Measurements from ENCODE around the gene FAM163B. TPM values are rescaled to one million over a fixed set of nuclear protein-coding genes. Genes with fewer than 3 reads are reported as not detected.

The FAM163B gene
- total and polyA plus RNA-seq, 2 of the 8 experiments (the other 6 are each of a cell fraction or from before 2014, with no cell fraction given) = 0.63 to 1.0 TPM

DNA sequence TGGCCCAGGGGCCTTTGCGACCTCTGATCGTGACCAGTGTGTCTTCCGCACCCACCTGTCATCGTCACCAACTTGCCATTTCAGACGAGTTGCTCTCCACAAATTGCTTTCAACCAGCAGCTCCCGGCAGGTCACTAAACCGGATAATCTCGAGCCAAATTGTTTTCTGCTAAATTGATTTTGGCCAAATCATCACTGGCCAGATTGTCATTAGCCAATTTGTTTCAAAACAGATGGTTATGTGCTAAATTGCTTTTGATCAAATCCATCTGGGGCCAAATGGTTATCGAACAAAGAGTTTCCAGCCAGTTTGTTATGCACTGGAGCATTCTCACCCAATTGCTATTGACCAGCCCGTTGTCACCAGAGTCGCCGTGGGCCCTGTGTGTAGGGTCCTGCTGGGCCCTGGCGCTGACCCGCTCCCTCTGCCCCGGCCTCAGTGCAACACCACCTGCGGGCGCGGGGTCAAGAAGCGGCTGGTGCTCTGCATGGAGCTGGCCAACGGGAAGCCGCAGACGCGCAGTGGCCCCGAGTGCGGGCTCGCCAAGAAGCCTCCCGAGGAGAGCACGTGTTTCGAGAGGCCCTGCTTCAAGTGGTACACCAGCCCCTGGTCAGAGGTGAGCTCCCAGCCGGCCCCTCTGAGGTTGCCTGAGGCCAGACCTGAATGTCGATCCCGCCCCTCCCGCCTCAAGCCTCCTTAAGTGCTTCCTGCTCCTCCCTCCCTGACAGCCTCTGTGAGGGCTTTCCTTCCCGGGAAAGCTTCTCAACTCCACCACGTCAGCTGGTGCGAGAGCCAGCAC, 39.1 kb downstream of the FAM163B start:
- no peak overlapping the region for H2BK120ac ChIP-seq (replicated peaks; ENCODE audit: low read depth, low read length)
- no peak overlapping the region for H2BK5ac ChIP-seq (ENCODE audit: low read depth, low read length)
- H2AFZ ChIP-seq (ENCODE audit: low read length) = no peak overlapping the region
- H3K18ac ChIP-seq (ENCODE audit: extremely low read depth, low read length) = no peak overlapping the region
- no peaks in the 10 kb centered on the region for H3K27me3 ChIP-seq (replicated peaks in 1 of 4; ENCODE audit: control insufficient read depth in 3 of 4, extremely low read depth in 1 of 4, insufficient read depth in 3 of 4, low read length in 3 of 4)
- no peak overlapping the region for H4K8ac ChIP-seq (ENCODE audit: extremely low read depth, insufficient read depth, low read length)
- H3K9me3 ChIP-seq (ENCODE audit: insufficient read depth in 2 of 2, low read depth in 1 of 2, low read length in 1 of 2) = no peaks in the 10 kb centered on the region
- peaks cover 0 to 2% (median 0%) of the 10 kb centered on the region in 4 experiments; a peak in 1 of 7 replicates for H3K4me1 ChIP-seq (replicated peaks in 1 of 4; ENCODE audit: control insufficient read depth in 3 of 4, insufficient read depth in 4 of 4, low read length in 3 of 4)
- no peak overlapping the region for H3K9ac ChIP-seq (replicated peaks in 1 of 4; ENCODE audit: extremely low read depth in 1 of 4, low read depth in 3 of 4, low read length in 3 of 4)
- no peak overlapping the region for H2BK15ac ChIP-seq (ENCODE audit: low read length)
- H3K23me2 ChIP-seq (ENCODE audit: low read depth, low read length) = no peaks in the 10 kb centered on the region
- H3K36me3 ChIP-seq (ENCODE audit: control insufficient read depth in 2 of 4, insufficient read depth in 4 of 4, low read length in 3 of 4) = no peaks in the 10 kb centered on the region
- FAIRE-seq (no peak), DNase-seq (ENCODE audit: low read depth in 1 of 2, low spot score in 2 of 2) (no peak)
- H3K4ac ChIP-seq (replicated peaks; ENCODE audit: insufficient read length, low read depth, low read length) = no peak overlapping the region
- no peak overlapping the region; the same call in 1 of the 2 replicates for H3K27ac ChIP-seq (ENCODE audit: low read depth, low read length)
- ChIA-PET CTCF (ENCODE audit: partially characterized antibody) (interaction anchor here (1.2 to 1.8 kb wide), 3 partner anchors 10 to 15 kb away, joined by 3 to 4 read pairs (median 3); no protein-coding TSS in a partner anchor), POLR2A (ENCODE audit: partially characterized antibody) (interaction anchor here (1.1 kb wide), 2 partner anchors 17 to 19 kb away, joined by 3 read pairs; no protein-coding TSS in a partner anchor)
- H3K79me1 ChIP-seq (ENCODE audit: low read depth, low read length) = no peaks in the 10 kb centered on the region
- no peak overlapping the region for H3K56ac ChIP-seq (replicated peaks; ENCODE audit: insufficient read length, low read depth, low read length)
- WGBS, 2 experiments (ENCODE audit: extremely low coverage in 1 of 2, insufficient coverage in 1 of 2, insufficient read length in 1 of 2, insufficient replicate concordance in 2 of 2, low coverage in 1 of 2, low lambda C conversion rate in 2 of 2, missing lambda C conversion rate in 1 of 2) = 91% methylated on average over 31 of the region's 36 CpGs; no CpG with 5 or more reads in 1 of the 2 experiments
- no peak overlapping the region for H3K4me3 ChIP-seq (ENCODE audit: extremely low read depth in 1 of 4, insufficient read depth in 2 of 4, low read depth in 3 of 4, low read length in 4 of 4)
- H2BK20ac ChIP-seq (ENCODE audit: low read length) = no peak overlapping the region
- no peak overlapping the region for H3K14ac ChIP-seq (ENCODE audit: insufficient read length)
- H3K4me2 ChIP-seq (ENCODE audit: insufficient read depth in 1 of 2, low read depth in 2 of 2, low read length in 2 of 2) = no peak overlapping the region
- H3K79me2 ChIP-seq (ENCODE audit: control insufficient read depth in 1 of 2, insufficient read depth in 2 of 2, low read length in 2 of 2) = no peaks in the 10 kb centered on the region
- H4K5ac ChIP-seq (ENCODE audit: insufficient read length, low read depth, low read length) = no peak overlapping the region
- TF ChIP-seq JUND (IDR thresholded peaks at IDR 0.05; ENCODE audit: low read length) = no peak
- no peak for TF ChIP-seq CHD2 (IDR thresholded peaks at IDR 0.05; ENCODE audit: low read length)
- no peak for TF ChIP-seq NANOG (IDR thresholded peaks at IDR 0.05; ENCODE audit: insufficient read depth, low read depth, low read length, poor library complexity, severe bottlenecking)
- no peak for TF ChIP-seq GABPA (IDR thresholded peaks at IDR 0.05; ENCODE audit: borderline replicate concordance, insufficient read depth, low read length)
- TF ChIP-seq SUZ12 (IDR thresholded peaks at IDR 0.05; ENCODE audit: low read length) = no peak
- no peak for TF ChIP-seq CTBP2 (IDR thresholded peaks at IDR 0.05; ENCODE audit: borderline replicate concordance, insufficient read depth, insufficient read length, low read length)
- TF ChIP-seq RBBP5 (IDR thresholded peaks at IDR 0.05; ENCODE audit: borderline replicate concordance, low read depth, low read length) = no peak
- TF ChIP-seq SP4 (IDR thresholded peaks at IDR 0.05; ENCODE audit: low read length) = no peak
- no peak for TF ChIP-seq EGR1 (IDR thresholded peaks at IDR 0.05; ENCODE audit: borderline replicate concordance, low read depth, low read length)
- no peak for TF ChIP-seq PHF8 (conservative IDR thresholded peaks at IDR 0.05; ENCODE audit: low read depth, low read length)
- TF ChIP-seq CEBPB (IDR thresholded peaks at IDR 0.05; ENCODE audit: low read depth, low read length) = no peak
- TF ChIP-seq HDAC2 (IDR thresholded peaks at IDR 0.05; ENCODE audit: borderline replicate concordance in 1 of 2, low read depth in 2 of 2, low read length in 2 of 2) = no peak
- H2BK12ac ChIP-seq (ENCODE audit: low read depth, low read length) = no peak overlapping the region
- no peaks in the 10 kb centered on the region for H4K20me1 ChIP-seq (replicated peaks in 1 of 2; ENCODE audit: control insufficient read depth in 1 of 2, insufficient read depth in 2 of 2, low read length in 2 of 2)
- H2AK5ac ChIP-seq (ENCODE audit: low read depth, low read length) = no peak overlapping the region
- H4K91ac ChIP-seq (replicated peaks; ENCODE audit: insufficient read length, low read length) = no peak overlapping the region
- H3K23ac ChIP-seq (ENCODE audit: insufficient read length) = no peak overlapping the region

Data from H1 (cell line).